GM18870 (cell line): ENCODE measurements around the gene ST6GALNAC6.

Source experiments
- ATAC-seq: cut with Tn5 transposase; IDR thresholded peaks from one replicate; pipeline ENCODE4 v1.9.1; 2021; ENCODE audit warnings: moderate library complexity; ENCODE audit not compliant: unreplicated experiment

Gene ST6GALNAC6

GRCh38 chr9:127917603-127918002 is 18.2 kb upstream of the ST6GALNAC6 start:
- ATAC-seq, result peak; percentile 33

- no peak for ATAC-seq
These were observed 17.5 kb upstream of the ST6GALNAC6 start, which contains the start of gene ST6GALNAC4 for GRCh38 chr9:127916720-127917581. ST6GALNAC4 (minus strand) TSS chr9:127917041; CDS start chr9:127916419, 622 bp downstream.

- no peak for ATAC-seq
These were observed 16.7 kb upstream of the ST6GALNAC6 start for GRCh38 chr9:127915801-127916719.

GRCh38 chr9:127915325-127915752 is 15.9 kb upstream of the ST6GALNAC6 start:
- no peak for ATAC-seq

- ATAC-seq, result no peak
These were observed 14.3 kb upstream of the ST6GALNAC6 start for GRCh38 chr9:127913682-127914081.

GRCh38 chr9:127912882-127913281 is 13.5 kb upstream of the ST6GALNAC6 start:
- no peak for ATAC-seq

- ATAC-seq, result no peak
These were observed 12.9 kb upstream of the ST6GALNAC6 start for GRCh38 chr9:127912296-127912695.

GRCh38 chr9:127910613-127911205 is 11.3 kb upstream of the ST6GALNAC6 start:
- no peak for ATAC-seq

- no peak for ATAC-seq
These were observed 10.5 kb upstream of the ST6GALNAC6 start for GRCh38 chr9:127909839-127910273.

- ATAC-seq, result no peak
These were observed 9.2 kb upstream of the ST6GALNAC6 start for GRCh38 chr9:127908660-127908926.

GRCh38 chr9:127907867-127908659 is 8.7 kb upstream of the ST6GALNAC6 start:
- ATAC-seq, result no peak

GRCh38 chr9:127905788-127906191 is 6.4 kb upstream of the ST6GALNAC6 start:
- no peak for ATAC-seq

- no peak for ATAC-seq
These were observed 5.8 kb upstream of the ST6GALNAC6 start for GRCh38 chr9:127905004-127905728.

GRCh38 chr9:127904561-127905003 is 5.2 kb upstream of the ST6GALNAC6 start:
- no peak for ATAC-seq

- ATAC-seq, result no peak
These were observed 4.4 kb upstream of the ST6GALNAC6 start for GRCh38 chr9:127903557-127904475.

GRCh38 chr9:127898433-127899127 is 823 bp downstream of the ST6GALNAC6 start:
- no peak for ATAC-seq

GRCh38 chr9:127897193-127897692 is 2.2 kb downstream of the ST6GALNAC6 start:
- no peak for ATAC-seq
